GM21423 (cell line): ENCODE measurements around the gene GADL1.

ENCODE experiments used
- ATAC-seq: cut with Tn5 transposase; IDR thresholded peaks from one replicate; pipeline ENCODE4 v1.9.1; 2021; ENCODE audit warnings: mild to moderate bottlenecking, moderate library complexity; ENCODE audit not compliant: unreplicated experiment

GADL1 gene

GRCh38 chr3:30729512-30729911, 164.9 kb downstream of the GADL1 start:
- ATAC-seq = no peak

GRCh38 chr3:30728143-30728542, 166.3 kb downstream of the GADL1 start:
- no peak for ATAC-seq

GRCh38 chr3:30724863-30725262, 169.6 kb downstream of the GADL1 start:
- ATAC-seq = no peak

GRCh38 chr3:30723211-30723610, 171.2 kb downstream of the GADL1 start:
- no peak for ATAC-seq

- no peak for ATAC-seq
Measured at GRCh38 chr3:30721314-30721634, 173.2 kb downstream of the GADL1 start.

GRCh38 chr3:30720586-30721313, 173.7 kb downstream of the GADL1 start:
- no peak for ATAC-seq

- no peak for ATAC-seq
Measured at GRCh38 chr3:30719536-30719935, 174.9 kb downstream of the GADL1 start.

GRCh38 chr3:30713885-30714503, 180.5 kb downstream of the GADL1 start:
- no peak for ATAC-seq

- no peak for ATAC-seq
Measured at GRCh38 chr3:30712991-30713390, 181.5 kb downstream of the GADL1 start.

- ATAC-seq = no peak
Measured at GRCh38 chr3:30711867-30712266, 182.6 kb downstream of the GADL1 start.

GRCh38 chr3:30711151-30711550, 183.3 kb downstream of the GADL1 start:
- ATAC-seq = no peak

- ATAC-seq = no peak
Measured at GRCh38 chr3:30710017-30710416, 184.4 kb downstream of the GADL1 start.

GRCh38 chr3:30708472-30708871, 186.0 kb downstream of the GADL1 start:
- no peak for ATAC-seq

GRCh38 chr3:30707825-30708224, 186.6 kb downstream of the GADL1 start:
- ATAC-seq = no peak

- no peak for ATAC-seq
Measured at GRCh38 chr3:30704931-30705890, 189.2 kb downstream of the GADL1 start.

- ATAC-seq = no peak
Measured at GRCh38 chr3:30702828-30703397, 191.5 kb downstream of the GADL1 start.

GRCh38 chr3:30702038-30702827, 192.2 kb downstream of the GADL1 start:
- no peak for ATAC-seq

GRCh38 chr3:30700702-30701321, 193.6 kb downstream of the GADL1 start:
- ATAC-seq = no peak

GRCh38 chr3:30699927-30700326, 194.5 kb downstream of the GADL1 start:
- ATAC-seq = no peak

- ATAC-seq = no peak
Measured at GRCh38 chr3:30698549-30698948, 195.9 kb downstream of the GADL1 start.
